ENCODE data around the gene SPEM2.

The SPEM2 gene

GRCh38 chr17:7475764-7476422 is 50.5 kb downstream of the SPEM2 start:
- no peak for DNase-seq

DNA sequence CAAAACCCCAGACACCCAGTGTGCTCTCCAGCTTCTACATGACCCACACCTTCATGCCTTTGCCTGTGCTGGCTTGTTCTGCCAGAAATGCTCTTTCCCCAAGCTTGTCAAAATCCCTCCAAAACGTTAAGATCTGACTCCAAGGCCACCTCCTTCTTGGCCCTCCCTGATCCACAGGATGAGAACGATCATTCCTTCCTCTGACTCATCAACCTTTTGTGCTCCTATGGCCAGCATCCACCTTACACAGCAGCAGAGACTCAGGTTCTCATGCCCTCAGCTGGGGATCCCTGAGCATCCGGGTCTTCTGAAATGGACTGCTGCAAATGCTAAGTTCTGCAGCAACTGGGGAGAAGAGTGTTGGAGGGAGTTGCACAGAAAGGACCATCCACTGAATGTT is 51.1 kb downstream of the SPEM2 start:
- DNase-seq: no peak

DNA sequence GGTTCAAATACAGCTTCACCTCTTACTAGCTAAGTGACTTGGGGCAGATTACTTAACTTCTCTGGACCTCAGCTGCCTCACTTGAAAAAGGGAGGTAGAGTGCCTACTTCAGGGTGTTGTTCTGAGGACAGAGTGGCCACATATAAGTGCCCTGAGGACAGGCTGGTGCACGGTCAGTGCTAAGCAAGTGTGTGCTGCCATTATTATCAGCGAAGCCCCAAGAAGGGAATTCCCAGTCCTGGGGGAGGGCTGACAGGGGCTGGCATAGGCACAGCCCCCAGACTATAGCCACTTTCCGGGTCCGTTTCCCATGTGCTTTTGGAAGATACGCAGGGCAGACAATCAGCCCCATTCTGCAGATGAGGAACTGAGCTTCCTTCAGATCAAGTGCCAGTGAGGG is 51.5 kb downstream of the SPEM2 start:
- DNase-seq: no peak
